PC-3 (cell line): ENCODE measurements around the gene SNAP47.

Experiments
- EZH2 ChIP-seq: fragments of 300-600 bp; sonication (generic); IDR thresholded peaks from one replicate; pipeline ENCODE4 v1.6.1; 2017; ENCODE audit warnings: antibody characterized with exemption, mild to moderate bottlenecking, low read length; ENCODE audit not compliant: unreplicated experiment
- TF ChIP-seq, protein P1 (sequence below): fragments of 300-600 bp; sonication (generic); conservative IDR thresholded peaks from 2 replicates; pipeline ENCODE4 v1.5.1; 2017; ENCODE audit warnings: antibody characterized with exemption, low read depth, mild to moderate bottlenecking, low read length

- TF ChIP-seq, protein P1, sequence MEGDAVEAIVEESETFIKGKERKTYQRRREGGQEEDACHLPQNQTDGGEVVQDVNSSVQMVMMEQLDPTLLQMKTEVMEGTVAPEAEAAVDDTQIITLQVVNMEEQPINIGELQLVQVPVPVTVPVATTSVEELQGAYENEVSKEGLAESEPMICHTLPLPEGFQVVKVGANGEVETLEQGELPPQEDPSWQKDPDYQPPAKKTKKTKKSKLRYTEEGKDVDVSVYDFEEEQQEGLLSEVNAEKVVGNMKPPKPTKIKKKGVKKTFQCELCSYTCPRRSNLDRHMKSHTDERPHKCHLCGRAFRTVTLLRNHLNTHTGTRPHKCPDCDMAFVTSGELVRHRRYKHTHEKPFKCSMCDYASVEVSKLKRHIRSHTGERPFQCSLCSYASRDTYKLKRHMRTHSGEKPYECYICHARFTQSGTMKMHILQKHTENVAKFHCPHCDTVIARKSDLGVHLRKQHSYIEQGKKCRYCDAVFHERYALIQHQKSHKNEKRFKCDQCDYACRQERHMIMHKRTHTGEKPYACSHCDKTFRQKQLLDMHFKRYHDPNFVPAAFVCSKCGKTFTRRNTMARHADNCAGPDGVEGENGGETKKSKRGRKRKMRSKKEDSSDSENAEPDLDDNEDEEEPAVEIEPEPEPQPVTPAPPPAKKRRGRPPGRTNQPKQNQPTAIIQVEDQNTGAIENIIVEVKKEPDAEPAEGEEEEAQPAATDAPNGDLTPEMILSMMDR = no peak
- no peak for TF ChIP-seq EZH2
Observed at GRCh38 chr1:227771771-227772170, 36.5 kb downstream of the SNAP47 start.
